Measurements from ENCODE around the gene USP4. TPM values are rescaled to one million over a fixed set of nuclear protein-coding genes. Genes with fewer than 3 reads are reported as not detected.

The USP4 gene
- total and polyA plus RNA-seq, 2 of the 8 experiments (the other 6 are each of a cell fraction or from before 2014, with no cell fraction given): 16.0 to 27.8 TPM

- no peak for TF ChIP-seq KDM5A (IDR thresholded peaks at IDR 0.05; ENCODE audit: low read length)
- TF ChIP-seq MAFK (IDR thresholded peaks at IDR 0.05; ENCODE audit: low read depth, low read length): no peak
- TF ChIP-seq CTCF (IDR thresholded peaks at IDR 0.05; ENCODE audit: control extremely low read depth in 1 of 3, insufficient read depth in 1 of 3, low read depth in 1 of 3, low read length in 3 of 3): no peak
- TF ChIP-seq HDAC6 (IDR thresholded peaks at IDR 0.05; ENCODE audit: low read depth, low read length): no peak
- no peak for TF ChIP-seq EZH2 (IDR thresholded peaks at IDR 0.05; ENCODE audit: low read depth, low read length, severe bottlenecking)
Measured at GRCh38 chr3:49388289-49388820, 48.5 kb upstream of the USP4 start (continued).
